Glomerular endothelial cell (primary cell): Measurements from ENCODE around the gene MGAT5B. TPM values are rescaled to one million over a fixed set of nuclear protein-coding genes. Genes with fewer than 3 reads are reported as not detected.
"Not testable (repeated sequence)": the region's sequence is repeated elsewhere in the genome, so short reads cannot be mapped to it uniquely, and the experiment has no call there.

Experiments used
- DNase-seq: peaks from one replicate; pipeline ENCODE4 v3.0.0-alpha.2; 2011; ENCODE audit warnings: low read depth, low spot score; ENCODE audit errors: extremely low read depth
- total RNA-seq: library from RNA; depleted of rRNA; stranded (reverse); fragments of >200 nt; gene quantifications from 2 replicates; pipeline ENCODE4 v1.2.3, GENCODE V29; 2015

The MGAT5B gene, protein sequence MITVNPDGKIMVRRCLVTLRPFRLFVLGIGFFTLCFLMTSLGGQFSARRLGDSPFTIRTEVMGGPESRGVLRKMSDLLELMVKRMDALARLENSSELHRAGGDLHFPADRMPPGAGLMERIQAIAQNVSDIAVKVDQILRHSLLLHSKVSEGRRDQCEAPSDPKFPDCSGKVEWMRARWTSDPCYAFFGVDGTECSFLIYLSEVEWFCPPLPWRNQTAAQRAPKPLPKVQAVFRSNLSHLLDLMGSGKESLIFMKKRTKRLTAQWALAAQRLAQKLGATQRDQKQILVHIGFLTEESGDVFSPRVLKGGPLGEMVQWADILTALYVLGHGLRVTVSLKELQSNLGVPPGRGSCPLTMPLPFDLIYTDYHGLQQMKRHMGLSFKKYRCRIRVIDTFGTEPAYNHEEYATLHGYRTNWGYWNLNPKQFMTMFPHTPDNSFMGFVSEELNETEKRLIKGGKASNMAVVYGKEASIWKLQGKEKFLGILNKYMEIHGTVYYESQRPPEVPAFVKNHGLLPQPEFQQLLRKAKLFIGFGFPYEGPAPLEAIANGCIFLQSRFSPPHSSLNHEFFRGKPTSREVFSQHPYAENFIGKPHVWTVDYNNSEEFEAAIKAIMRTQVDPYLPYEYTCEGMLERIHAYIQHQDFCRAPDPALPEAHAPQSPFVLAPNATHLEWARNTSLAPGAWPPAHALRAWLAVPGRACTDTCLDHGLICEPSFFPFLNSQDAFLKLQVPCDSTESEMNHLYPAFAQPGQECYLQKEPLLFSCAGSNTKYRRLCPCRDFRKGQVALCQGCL
- 9.1 and 10.0 TPM in 2 replicates for total RNA-seq

DNA sequence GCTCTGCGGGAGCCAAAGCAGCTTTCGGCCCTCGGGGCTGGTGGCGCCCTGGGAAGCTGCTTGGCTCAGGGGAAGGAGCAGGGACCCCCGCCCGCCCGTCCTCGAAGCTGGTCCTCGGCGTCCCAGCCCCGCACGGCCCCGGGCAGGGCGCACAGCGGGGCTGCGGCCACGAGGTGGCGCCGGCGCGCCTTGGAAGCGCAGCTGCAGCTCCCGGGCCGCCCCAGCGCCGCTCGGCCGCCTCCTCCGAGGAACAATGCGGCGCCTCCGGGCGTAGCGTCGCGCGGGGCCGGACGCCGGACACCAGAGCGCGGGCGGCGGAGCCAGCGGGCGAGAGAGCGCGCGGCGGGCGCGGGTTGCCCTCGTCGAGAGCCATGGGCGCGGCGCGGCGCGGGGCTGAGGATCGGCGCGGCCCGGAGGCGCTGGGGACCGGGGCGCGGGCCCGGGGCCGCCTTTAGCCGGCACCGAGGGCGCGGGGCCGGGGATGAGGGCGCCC, at the start of gene MGAT5B:
MGAT5B (plus strand) TSS at position 229 of the 493 bp plus-strand sequence. CDS start 626 bp downstream, outside the sequence.
- no peak for DNase-seq

DNA sequence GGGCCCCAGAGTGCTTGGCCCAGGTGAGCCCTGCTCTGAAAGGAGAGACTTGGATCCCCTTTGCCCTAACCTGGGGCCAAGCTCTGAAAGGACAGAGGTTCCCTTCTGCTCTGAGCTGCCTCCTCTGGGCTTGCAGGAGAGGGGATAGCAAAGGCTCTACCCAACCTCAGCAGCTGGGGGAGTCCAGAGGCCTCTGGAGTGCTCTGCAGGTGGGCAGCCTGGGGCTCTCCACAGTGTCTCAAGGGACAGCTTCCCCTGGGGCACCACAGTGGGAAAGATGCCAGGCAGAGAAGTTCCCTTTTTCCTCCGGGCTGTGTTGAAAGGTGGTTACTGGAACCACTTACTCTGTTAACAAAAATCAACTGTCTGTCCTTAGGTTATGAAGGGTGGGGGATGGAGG, 48.2 kb upstream of the MGAT5B start:
- no peak for DNase-seq

DNA sequence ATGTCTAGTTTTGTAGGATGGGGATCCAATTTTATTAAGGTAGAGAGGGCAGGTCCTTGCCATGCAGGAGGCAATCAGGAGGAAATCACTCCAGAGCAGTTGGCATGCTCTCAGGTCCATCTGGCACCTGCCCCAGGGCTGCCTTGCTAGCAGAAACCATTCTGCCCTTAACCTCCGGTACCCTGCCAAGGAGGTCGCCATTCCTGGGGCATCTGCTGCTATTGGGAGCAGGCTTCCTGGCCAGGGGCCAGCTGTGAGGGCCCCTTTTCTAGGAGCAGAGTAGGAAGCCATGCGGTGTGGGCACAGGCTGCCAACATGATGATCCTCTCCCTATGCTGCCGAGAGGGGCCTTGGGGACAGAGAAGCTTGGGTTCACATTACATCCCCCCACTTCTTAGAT, 47.6 kb upstream of the MGAT5B start:
- no peak for DNase-seq

DNA sequence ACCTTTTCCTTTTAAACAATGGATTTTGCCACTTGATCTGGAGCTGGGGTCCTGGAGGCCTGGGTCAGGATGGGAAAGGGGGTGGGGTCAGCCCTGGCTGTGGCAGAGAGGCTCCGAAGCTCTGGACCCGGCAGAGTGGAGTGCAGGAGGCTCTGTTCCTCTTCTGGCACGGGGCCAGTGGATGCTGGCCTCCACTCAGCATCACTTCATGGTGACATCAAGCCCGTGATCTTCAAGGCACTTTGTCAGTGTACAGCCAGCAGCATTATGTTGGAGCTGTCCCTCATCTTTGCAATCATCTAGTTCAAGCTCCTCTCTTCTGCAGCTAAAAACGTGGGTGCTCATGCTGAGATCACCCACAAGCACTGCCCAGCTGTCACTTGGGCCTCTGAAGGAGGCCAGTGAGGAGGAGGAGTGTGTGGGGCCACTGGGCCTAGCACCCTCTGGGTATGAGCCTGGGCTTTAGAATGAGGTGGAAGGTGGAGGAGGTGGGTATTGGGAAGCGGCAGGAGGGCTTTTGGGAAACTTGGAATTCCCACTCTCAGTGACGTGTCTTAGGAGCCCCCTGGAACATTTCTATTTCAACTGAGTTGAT, 45.9 kb upstream of the MGAT5B start:
- DNase-seq = no peak

DNA sequence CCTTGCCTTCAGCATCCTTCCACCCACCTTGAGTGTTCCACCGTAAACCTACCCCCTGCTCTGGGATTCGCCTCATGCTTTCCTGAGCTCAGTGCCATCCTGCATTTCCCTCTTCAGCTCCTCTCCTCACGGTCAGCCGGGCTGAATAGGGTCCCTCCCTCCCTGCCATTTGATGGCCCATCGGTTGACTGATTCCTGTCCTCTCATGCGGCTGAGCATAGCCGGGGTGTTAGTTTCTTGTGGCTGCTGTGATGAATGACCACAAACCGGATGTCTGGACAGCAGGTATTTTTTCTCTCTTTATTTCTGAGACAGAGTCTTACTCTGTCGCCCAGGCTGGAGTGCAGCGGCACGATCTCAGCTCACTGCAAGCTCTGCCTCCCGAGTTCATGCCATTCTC, 44.1 kb upstream of the MGAT5B start:
- no peak for DNase-seq

DNA sequence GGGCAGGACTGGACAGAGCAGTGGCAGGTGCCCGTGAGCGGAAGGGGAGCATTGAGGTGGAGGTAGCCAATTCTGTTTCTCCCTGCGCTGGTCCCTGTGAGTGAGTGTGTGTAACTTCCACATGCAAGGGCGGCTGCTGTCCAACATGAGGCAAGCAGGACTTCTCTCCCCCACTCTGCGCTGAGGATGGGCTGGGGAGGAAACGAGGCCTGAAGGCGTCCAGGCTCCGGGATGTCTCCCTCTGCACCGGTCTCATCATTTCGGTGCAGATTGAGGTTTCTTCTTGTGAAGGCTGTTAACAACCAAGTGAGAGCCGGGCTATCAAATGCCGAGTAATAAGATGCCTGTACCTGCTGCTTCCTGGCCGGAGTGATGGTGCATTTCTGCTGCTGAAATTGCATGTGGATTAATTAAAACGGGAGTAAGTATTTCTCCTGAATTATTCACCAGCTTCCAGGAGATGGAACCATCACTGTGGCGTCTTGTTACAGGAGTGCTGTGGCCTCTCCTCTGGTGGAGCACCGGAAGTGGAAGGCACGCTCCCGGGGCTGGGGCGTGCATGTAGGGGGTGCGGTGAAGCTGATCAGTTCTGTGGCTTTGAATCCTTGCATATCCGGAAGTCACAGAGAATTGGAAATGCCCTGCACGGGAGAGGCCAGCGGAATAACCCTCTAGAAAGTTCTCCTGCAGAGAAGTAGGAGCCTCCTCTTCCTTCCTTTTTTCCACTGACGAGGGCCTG, 41.7 kb upstream of the MGAT5B start:
- DNase-seq = no peak

DNA sequence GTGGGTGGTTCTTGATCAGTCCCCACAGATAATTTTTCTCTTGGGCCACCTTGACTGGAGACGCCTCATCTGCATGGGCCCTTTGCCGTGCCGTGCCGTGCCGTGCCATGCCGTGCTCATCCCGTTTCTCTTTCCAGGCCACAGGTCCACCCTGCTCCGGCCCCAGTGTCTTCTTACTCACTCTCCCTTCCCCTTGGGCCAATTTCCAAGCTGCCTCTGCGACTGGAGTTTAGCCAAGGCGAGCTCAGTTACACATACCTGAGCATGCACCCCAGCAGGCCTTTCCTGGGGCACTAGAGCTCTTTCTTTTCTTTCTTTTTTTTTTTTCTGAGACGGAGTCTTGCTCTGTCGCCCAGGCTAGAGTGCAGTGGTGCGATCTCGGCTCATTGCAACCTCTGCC, 40.5 kb upstream of the MGAT5B start:
- no peak for DNase-seq

DNA sequence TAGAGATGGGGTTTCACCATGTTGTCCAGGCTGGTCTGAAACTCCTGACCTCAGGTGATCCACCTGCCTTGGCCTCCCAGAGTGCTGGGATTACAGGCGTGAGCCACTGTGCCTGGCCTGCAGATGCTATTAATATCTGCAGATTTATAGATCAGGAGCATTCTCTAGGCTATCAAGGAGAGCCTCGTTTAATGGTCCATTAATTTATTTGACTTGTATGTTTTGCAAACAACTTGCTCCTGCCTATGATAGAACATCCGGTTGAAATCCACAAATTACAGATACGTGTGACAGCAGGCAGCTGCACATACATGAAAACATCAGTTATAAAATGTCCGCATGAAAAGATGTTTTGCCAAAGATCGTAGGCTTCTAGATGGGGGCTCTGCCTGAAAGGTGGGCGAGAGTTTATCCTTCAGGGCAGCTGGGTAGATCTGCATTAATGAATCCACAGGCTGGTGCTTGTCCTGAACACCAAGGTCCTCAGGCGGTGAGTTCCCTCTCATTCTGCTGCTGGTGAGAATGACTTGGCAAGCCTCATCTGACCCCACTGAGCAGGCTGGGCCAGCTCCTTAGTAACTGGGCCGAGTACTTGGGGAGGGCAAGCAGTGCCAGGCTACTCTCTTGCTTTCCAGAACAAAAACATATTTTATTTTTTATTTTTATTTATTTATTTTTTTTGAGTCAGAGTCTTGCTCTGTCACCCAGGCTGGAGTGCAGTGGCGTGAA, 37.1 kb upstream of the MGAT5B start:
- DNase-seq = no peak

DNA sequence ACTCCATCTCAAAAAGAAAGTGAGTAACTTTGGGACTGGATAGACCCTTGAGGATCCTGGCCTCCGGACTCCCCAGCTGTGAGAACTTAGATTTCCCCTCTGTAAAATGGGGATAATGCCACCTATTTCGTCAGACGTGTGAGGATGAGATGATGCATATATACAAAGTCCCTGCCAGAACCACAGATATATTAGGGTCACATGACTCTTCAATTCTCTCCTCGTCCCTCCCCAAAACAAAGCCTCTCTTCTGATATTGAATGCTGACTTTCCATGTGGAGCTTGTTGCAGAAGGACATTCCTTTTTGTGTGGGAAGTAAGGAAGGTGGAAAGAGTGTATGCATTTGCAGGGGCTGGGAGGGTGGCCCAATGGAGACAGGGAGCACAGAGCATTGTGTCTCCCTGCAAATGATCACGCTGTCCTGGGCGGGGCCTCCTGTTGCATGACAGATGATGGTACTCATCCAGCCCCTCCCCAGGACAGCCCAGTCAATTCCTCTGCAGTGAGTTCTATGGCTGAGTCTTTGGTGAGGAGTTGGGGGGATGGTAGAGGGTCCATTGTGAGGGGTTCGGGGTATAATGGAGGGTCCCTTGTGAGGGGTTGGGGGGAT, 35.1 kb upstream of the MGAT5B start:
- DNase-seq = no peak

DNA sequence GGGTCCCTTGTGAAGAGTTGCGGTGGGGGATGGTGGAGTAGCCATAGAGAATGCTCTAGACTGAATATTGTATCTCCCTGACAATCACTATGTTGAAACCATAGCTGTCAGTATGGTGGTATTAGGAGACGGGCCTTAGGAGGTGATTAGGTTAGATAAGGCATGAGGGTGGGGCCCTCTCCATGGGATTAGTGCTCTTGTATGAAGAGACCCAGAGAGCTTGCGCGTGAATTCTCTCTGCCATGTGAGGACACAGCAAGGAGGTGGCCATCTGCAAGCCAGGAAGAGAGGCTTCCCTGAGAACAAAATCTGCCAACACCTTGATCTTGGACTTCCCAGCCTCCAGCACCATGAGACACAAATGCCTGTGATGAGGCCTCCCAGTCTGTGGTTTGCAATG, 34.5 kb upstream of the MGAT5B start:
- DNase-seq = no peak

DNA sequence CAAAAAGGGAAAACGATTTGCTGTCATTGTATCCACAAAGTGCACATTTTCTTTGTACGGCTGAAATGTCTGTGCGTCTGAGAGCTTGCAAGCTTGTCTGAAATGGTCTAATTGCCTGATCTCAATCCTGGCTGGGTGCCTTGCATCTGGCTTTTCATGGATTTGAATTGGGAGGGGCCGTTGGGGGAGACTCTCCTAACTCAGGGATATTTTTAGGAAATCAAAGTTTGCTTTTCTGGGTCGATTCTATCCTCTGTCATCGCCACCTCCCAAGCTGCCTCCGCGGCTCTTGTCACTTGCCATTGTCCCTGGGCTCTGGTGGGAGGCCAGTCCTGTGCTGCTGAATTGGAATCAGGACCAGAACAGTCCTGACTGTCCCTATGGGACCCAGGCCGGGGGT, 33.3 kb upstream of the MGAT5B start:
- no peak for DNase-seq

DNA sequence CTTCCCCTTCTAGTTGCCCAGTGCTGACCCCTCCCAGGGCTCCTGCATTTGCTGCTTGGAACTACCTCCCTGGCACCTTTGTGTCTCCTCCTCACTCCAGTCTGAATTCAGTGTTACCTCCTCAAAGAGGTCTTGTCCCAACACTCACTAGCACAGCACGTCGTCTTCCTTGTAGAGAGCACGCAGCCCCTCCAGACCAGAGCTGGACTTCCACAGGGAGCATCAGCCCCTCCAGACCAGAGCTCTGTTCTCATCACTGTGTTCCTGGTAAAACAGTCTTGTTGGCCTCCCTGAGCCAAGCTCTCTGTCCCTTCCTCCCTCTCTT, 27.8 kb upstream of the MGAT5B start:
- no peak for DNase-seq

DNA sequence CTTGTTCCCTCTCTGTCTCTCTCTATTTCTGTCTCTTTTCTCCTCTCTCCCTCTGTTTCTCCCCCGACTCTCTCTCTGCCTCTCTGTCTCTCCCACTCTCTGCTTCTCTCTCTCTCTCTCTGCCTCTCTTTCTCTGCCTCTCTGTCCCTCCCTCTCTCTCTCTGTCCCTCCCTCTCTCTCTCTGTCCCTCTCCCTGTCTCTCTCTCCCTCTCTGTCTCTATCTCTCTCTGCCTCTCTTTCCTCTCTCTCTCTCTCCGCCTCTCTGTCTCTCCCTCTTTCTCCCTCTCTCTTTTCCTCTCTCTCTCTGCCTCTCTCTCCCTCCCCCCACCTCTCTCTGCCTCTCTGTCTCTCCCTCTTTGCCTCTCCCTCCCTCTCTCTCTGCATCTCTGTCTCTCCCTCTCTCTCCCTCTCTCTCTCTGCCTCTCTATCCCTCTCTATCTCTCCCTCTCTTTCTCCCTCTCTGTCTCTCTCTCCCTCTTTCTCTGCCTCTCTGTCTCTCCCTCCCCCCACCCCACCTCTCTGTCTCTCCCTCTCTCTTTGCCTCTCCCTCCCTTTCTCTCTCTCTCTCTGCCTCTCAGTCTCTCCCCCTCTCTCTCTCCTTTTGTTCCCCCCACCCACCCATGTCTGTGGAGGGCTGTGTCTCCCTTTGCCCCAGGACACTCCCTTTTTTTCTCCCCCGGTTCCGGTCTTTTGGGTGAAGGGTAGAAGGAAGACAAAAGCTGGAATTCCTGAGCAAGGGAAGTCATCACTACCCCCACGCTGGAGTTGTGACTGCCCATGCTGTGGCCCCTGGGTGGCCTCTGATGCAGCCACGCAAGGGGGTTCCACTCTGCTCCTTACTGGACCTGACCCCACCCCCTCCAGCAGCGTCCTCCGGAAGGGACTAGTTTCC, 27.1 kb upstream of the MGAT5B start:
- DNase-seq = no peak

DNA sequence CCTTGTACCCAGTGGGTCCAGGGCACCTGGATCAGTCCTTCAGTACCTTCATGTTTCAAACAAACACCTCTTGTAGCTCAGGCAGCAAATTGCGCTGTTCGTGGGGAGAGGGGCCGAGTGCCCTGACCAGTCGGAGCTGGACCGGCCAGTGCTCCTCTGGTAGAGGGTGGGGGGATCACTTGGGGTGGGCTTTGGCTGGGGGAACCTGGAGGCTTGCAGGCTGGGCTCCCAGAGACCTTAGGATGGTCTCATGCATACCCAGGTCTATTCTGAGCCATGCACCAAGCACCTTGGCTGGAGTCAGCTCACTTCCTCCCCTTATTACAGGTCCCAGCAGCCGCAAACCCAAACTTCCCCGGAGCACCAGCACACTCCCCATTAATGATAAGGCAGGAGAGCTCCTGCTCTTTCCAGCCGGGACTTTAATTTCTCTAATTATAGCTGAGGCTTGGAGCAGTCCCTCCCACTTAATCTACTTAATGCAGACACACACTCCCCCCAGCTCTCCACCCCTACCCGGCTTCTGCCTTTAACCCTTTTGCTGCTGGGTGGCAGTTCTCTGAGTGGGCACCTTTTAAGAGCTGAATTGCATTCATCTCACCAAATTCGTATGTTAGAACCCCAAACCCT, 26.3 kb upstream of the MGAT5B start:
- no peak for DNase-seq

DNA sequence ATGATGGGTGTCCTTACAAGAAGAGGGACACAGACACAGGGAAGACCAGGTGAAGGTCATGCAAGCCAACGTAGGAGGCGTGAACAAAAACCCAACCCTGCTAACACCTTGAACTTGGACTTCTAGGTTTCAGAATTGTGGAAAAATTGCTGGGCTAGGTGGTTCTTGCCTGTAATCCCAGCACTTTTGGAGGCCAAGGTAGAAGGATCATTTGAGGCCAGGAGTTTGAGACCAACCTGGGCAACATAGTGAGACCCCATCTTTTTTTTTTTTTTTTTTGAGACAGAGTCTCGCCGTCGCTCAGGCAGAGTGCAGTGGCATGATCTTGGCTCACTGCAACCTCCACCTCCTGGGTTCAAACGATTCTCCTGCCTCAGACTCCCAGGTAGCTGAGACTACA, 25.1 kb upstream of the MGAT5B start:
- DNase-seq = not testable (repeated sequence)

DNA sequence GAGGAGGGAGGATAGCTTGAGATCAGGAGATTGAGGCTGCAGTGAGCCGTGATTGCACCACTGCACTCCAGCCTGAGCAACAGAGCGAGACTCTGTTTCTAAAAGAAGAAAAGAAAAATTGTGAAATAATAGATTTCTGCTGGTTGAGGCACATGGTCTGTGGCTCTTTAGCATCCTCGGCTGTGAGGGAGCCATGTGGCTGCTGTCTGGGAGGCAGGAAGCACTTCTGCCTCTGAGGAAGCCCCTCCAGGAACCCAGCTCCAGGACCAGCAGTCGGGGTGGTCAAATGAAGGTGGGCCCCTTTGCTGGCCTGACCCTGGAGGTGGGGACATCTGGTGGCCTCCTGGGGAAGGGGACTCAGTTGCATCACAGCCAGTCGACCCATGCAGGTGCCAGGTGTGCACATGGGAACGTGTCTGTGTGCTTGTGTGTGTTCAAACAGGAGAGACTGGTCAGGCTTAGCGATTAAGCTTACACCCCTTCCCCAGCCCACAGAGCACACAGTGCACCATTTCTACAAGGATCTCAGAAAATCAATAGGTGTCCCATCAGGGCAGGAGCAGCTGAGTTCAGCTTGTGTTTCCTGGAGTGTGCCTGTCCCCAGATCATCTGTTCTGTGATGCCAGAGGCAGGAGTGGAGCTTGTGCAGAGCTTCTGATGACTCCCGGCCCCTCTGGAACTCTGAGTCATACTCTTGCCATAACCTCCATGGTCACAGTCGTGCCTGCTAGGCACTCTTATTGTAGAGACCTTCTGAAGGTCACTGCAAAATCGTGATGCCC, 24.3 kb upstream of the MGAT5B start:
- no peak for DNase-seq

DNA sequence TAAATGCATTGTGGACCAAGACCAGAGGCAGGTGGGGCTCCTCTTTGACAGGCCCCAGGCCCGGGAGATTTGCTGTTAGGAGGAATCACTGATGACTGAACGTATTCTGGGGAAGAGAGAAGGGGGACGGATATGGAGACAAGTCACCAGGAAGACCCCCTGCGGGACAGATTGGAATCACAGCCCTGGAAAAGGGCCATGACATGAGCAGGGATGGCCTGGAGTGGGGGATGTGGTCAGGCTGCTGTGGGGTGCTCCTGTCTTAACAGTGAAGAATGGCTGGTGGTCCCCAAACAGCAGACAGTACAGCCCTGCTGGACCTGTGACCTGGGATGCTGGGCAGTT, 23.7 kb upstream of the MGAT5B start:
- no peak for DNase-seq

DNA sequence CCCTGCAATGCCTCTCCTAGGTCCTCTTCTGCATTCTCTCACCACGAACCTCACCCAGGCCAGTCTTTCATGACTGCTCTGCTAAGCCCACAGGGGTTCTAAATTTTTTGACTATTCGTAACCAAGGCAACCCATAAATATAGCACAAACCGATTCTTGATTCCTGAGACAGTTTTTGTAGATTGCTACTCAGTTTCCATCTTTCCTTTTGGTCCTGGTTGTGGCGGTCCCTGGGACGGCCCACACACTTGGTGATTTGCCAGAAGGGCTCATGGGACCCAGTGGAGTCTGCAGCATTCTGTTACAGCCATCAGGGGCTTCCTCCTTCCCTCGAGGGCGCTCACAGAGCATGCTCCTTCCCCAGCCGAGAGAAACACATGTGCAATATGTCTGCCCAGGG, 23.4 kb upstream of the MGAT5B start:
- no peak for DNase-seq
